NT2/D1 (cell line): ENCODE results near the gene AIFM3.

ENCODE experiments used
- DNase-seq: peaks from one replicate; pipeline ENCODE4 v3.0.0-alpha.2; 2011; ENCODE audit warnings: low read depth, low spot score
- H3K27me3 ChIP-seq: 2 replicates; pipeline ENCODE4 v1.6.0; 2011; ENCODE audit warnings: mild to moderate bottlenecking; ENCODE audit not compliant: insufficient read length, insufficient read depth
- H3K36me3 ChIP-seq: 2 replicates; pipeline ENCODE4 v1.6.1; 2011; ENCODE audit warnings: mild to moderate bottlenecking, low read length, mixed read lengths; ENCODE audit not compliant: insufficient read depth, insufficient read length
- H3K4me1 ChIP-seq: 2 replicates; pipeline ENCODE4 v1.5.1; 2011; ENCODE audit not compliant: insufficient read depth, insufficient read length
- H3K4me3 ChIP-seq: 2 replicates; pipeline ENCODE4 v1.5.1; 2011; ENCODE audit warnings: low read depth; ENCODE audit not compliant: insufficient read length
- H3K9ac ChIP-seq: 2 replicates; pipeline ENCODE4 v1.6.0; 2011; ENCODE audit warnings: low read depth; ENCODE audit not compliant: insufficient read length
- H3K9me3 ChIP-seq: 2 replicates; pipeline ENCODE4 v1.5.1; 2011; ENCODE audit warnings: mild to moderate bottlenecking, low read length; ENCODE audit not compliant: insufficient read depth
- SUZ12 ChIP-seq: IDR thresholded peaks from 2 replicates; pipeline ENCODE4 v1.6.1; 2011; ENCODE audit not compliant: insufficient read length, insufficient read depth; ENCODE audit errors: extremely low read depth
- YY1 ChIP-seq: IDR thresholded peaks from 2 replicates; pipeline ENCODE4 v1.6.1; 2011; ENCODE audit not compliant: insufficient read length, insufficient read depth
- ZNF274 ChIP-seq: IDR thresholded peaks from 2 replicates; pipeline ENCODE4 v1.6.1; 2011; ENCODE audit warnings: mild to moderate bottlenecking, low read depth, low read length

Gene AIFM3

DNA sequence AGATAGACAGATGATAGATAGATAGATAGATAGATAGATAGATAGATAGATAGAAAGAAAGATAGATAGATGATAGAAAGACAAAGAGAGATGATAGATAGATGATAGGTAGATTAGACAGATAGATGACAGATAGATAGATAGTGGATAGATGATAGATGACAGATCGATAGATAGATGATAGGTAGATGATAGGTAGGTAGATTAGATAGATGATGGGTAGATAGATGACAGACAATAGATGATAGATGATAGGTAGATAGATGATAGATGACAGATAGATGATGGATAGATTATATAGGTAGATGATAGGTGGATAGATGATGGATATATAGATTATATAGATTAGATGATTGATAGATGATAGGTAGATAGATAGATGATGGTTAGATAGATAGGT is 19.3 kb downstream of the AIFM3 start:
- H3K4me1 ChIP-seq, result no peaks in the 10 kb centered on the region
- H3K4me3 ChIP-seq, result no peak overlapping the region
- H3K9ac ChIP-seq, result no peak overlapping the region
- peaks cover 61% of the 10 kb centered on the region for H3K36me3 ChIP-seq
- H3K9me3 ChIP-seq, result no peaks in the 10 kb centered on the region
- TF ChIP-seq YY1 (no peak), ZNF274 (no peak), SUZ12 (no peak)
- no peak for DNase-seq
- no peaks in the 10 kb centered on the region for H3K27me3 ChIP-seq

- no peaks in the 10 kb centered on the region for H3K4me1 ChIP-seq
- H3K27me3 ChIP-seq, result no peaks in the 10 kb centered on the region
- no peak overlapping the region for H3K4me3 ChIP-seq
- peaks cover 71% of the 10 kb centered on the region for H3K36me3 ChIP-seq
- H3K9ac ChIP-seq, result no peak overlapping the region
- no peak for DNase-seq
- no peaks in the 10 kb centered on the region for H3K9me3 ChIP-seq
- no peak for TF ChIP-seq YY1
- no peak for TF ChIP-seq ZNF274
- TF ChIP-seq SUZ12, result no peak
Observed at GRCh38 chr22:20987375-20987774, 20.3 kb downstream of the AIFM3 start.

- Histone ChIP-seq H3K9me3 (no peaks in the 10 kb centered on the region), H3K4me1 (no peaks in the 10 kb centered on the region), H3K4me3 (no peak overlapping the region), H3K9ac (no peak overlapping the region), H3K36me3 (peaks cover 76% of the 10 kb centered on the region), H3K27me3 (no peaks in the 10 kb centered on the region)
- TF ChIP-seq SUZ12 (no peak), ZNF274 (no peak), YY1 (no peak)
- no peak for DNase-seq
Observed at GRCh38 chr22:20988573-20989322, 21.7 kb downstream of the AIFM3 start.

- TF ChIP-seq SUZ12 (no peak), YY1 (no peak), ZNF274 (no peak)
- H3K36me3 ChIP-seq, result peaks cover 77% of the 10 kb centered on the region
- H3K9ac ChIP-seq, result no peak overlapping the region
- no peaks in the 10 kb centered on the region for H3K4me1 ChIP-seq
- no peaks in the 10 kb centered on the region for H3K9me3 ChIP-seq
- no peak for DNase-seq
- no peak overlapping the region for H3K4me3 ChIP-seq
- H3K27me3 ChIP-seq, result no peaks in the 10 kb centered on the region
Observed at GRCh38 chr22:20989323-20990138, 22.5 kb downstream of the AIFM3 start.

GRCh38 chr22:20990184-20991180 is 23.4 kb downstream of the AIFM3 start:
- H3K9ac ChIP-seq, result no peak overlapping the region
- no peak overlapping the region for H3K4me3 ChIP-seq
- DNase-seq, result no peak
- no peaks in the 10 kb centered on the region for H3K27me3 ChIP-seq
- peaks cover 82% of the 10 kb centered on the region for H3K36me3 ChIP-seq
- H3K4me1 ChIP-seq, result no peaks in the 10 kb centered on the region
- TF ChIP-seq ZNF274 (no peak), YY1 (no peak), SUZ12 (no peak)
- H3K9me3 ChIP-seq, result no peaks in the 10 kb centered on the region

GRCh38 chr22:20991252-20992055 is 24.4 kb downstream of the AIFM3 start:
- Histone ChIP-seq H3K36me3 (peaks cover 84% of the 10 kb centered on the region), H3K4me3 (no peak overlapping the region), H3K4me1 (no peaks in the 10 kb centered on the region)

More at GRCh38 chr22:20991252-20992055, 24.4 kb downstream of the AIFM3 start:
- no peaks in the 10 kb centered on the region for H3K9me3 ChIP-seq
- DNase-seq, result no peak
- no peak overlapping the region for H3K9ac ChIP-seq
- no peaks in the 10 kb centered on the region for H3K27me3 ChIP-seq
- TF ChIP-seq ZNF274 (no peak), SUZ12 (no peak), YY1 (no peak)
